GM18858 (cell line): ENCODE results near the gene PREB.
"Not testable (repeated sequence)": the region's sequence is repeated elsewhere in the genome, so short reads cannot be mapped to it uniquely, and the experiment has no call there.

Source experiments
- ATAC-seq: cut with Tn5 transposase; IDR thresholded peaks from one replicate; pipeline ENCODE4 v1.9.1; 2021; ENCODE audit not compliant: unreplicated experiment

The PREB gene, protein sequence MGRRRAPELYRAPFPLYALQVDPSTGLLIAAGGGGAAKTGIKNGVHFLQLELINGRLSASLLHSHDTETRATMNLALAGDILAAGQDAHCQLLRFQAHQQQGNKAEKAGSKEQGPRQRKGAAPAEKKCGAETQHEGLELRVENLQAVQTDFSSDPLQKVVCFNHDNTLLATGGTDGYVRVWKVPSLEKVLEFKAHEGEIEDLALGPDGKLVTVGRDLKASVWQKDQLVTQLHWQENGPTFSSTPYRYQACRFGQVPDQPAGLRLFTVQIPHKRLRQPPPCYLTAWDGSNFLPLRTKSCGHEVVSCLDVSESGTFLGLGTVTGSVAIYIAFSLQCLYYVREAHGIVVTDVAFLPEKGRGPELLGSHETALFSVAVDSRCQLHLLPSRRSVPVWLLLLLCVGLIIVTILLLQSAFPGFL

DNA sequence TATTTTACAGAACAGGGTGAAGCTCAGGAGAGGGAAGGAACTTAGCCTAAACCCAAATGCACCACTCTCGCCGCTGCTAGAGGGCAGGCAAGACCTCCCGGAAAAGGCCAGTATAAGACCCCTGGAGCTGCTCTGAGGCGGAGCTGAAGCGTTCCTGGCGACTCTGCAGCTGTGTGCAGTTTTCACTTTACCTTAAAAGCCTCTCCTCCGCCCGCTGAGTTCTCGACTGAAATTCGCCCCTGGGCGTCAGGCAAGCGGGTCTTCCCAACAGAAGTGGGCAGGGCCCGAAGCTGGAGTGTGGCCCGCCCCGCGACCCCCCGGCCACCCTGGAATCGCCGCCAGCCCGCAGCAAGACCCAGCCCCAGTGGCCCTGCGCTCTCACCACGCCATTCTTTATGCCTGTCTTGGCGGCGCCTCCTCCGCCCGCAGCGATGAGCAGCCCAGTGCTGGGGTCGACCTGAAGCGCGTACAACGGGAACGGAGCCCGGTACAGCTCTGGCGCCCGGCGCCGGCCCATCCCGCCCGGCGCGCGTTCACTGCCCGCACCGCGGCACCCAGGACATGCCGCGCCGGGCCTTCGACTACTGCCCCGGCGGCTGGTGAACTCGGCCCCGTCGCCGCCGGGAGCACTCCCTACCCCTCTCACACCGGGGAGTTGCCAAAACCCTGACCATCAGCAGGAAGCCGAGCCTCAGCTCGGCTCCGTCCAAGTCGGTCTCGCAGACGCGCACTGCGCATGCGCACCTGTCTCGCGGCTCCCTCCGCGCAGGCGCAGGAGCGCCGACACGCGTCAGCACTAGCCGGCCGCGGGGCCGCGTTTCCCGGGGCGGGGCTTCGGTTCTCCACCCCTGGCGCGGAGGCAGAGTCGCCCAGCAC is at the start of gene PREB:
Gene PREB (minus strand): TSS at position 732 of the 876 bp plus-strand sequence. CDS start 215 bp downstream, at position 517.
- ATAC-seq, result peak; percentile 72

DNA sequence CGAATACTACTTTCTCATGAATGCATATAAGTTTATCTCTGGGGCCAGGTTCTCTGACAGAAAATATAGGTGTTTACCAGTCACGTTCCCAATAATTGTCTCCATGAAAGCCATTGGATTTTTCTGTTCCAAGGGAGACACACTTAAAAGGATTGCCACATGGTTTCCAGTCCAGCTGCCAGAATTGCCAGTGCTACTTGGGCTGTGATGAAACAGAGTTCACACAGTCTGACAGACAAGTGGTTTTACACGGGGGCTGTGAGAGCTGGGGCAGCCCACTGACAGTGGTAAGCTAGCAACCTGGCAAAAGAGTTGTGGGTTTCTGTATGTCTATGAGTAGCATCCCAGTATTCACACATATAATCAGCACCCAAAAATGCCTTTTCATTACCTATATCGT is 49.7 kb upstream of the PREB start:
- no peak for ATAC-seq

DNA sequence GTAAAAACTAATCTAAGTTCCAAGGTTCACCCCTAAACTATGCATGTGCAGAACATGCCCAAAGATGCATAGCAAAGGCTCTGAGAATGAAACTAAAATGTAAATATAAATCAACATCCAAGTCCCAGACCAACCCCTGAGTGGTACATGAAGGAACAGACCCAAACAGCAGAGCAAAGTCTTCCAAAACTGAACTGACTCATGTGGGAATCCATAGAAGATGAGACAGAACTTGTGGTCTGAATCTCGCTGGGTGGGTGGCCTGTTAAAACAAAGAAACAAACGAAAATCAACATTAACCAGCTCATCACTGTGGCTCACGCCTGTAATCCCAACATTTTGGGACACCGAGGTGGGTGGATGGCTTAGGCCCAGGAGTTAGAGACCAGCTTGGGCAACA is 47.9 kb upstream of the PREB start:
- ATAC-seq, result no peak

DNA sequence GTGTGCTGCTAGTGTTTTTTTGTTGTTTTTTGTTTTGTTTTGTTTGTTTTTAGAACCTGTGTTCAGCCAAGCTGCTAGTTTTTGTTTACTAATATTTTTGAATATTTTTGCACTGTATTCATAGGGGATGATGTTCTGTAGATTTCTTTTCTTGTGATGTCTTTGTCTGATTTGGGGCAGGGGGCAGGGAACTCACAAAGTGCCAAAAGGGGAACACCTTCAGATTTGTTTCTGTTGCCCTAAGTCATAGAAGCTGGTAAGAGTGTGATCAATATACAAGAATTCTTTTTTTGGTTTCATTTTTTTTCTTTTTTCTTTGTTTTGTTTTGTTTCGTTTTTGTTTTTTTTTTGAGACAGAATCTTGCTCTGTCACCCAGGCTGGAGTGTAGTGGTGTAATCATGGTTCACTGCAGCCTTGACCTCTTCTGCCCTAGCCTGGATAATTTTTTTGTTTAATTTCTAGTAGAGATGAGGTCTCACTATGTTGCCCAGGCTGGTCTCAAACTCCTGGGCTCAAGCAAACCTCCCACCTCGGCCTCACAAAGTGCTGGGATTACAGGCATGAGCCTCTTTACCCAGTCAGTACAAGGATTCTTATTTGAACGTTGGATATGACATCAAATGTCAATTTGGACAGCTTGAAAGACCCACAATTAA is 45.0 kb upstream of the PREB start:
- ATAC-seq, result no peak

DNA sequence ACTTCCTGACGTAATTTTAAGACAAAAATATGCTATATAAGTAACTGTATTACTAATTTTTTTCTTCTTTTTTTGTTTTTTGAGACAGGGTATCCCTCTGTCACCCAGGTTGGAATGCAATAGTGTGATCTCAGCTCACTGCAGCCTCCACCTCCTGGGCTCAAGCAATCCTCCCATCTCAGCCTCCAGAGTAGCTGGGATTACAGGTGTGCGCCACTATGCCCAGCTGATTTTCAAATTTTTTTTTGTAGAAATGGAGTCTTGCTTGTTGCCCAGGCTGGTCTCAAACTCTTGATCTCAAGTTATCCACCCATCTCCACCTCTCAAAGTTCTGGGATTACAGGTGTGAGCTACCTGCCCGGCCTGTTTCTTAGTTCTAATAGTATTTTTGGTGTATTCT is 44.0 kb upstream of the PREB start:
- ATAC-seq, result no peak

DNA sequence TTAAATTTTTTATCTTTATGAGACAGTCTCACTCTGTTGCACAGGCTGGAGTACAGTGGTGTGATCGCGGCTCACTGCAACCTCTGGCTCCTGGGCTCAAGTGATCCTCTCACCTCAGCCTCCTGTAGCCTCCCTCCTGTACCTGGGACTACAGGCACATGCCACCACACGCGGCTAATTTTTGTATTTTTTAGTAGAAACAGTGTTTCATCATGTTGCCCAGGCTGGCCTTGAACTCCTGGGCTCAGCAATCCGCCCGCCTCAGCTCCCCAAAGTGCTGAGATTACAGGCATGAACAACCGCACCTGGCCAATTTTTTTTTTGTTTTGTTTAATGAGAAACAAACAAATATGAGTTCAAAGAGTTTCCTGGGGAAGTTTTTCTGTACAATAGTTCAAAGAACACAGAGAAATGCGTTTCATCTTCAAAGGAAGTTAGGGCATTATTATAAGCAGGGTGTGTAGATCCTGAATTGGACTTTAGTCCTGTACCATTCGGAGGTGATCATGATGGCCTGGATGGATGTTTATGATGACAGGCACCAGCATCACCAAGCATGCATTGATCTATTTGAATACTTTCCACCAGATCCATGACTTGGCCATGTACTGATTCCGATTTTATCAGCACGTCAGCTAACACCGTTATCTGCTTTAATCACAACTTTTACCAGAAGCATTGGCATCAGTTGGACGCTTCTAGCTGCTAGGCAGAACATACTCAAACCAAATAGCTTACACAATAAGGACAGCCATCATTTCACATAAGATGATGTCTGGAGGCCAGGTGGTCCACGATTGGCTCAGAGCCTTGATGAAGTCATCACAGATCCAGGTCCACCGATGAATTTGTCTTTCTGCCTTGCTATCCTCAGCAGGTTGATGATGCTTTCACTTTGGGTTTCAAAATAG is 43.3 kb upstream of the PREB start:
- no peak for ATAC-seq

DNA sequence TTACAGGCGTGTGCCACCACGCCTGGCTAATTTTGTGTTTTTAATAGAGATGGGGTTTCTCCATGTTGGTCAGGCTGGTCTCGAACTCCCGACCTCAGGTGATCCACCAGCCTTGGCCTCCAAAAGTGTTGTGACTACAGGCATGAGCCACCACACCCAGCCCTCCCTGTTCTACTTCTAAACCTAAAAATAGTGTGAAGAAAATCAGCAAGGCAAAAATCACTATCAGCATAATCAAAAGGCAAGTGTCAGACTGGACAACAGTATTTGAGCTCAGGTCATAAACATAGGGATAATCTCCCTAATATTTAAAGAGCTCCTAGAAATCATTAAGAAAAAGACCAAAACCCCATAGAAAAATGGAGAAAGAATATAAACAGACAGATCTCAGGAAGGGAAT is 41.3 kb upstream of the PREB start:
- not testable (repeated sequence) for ATAC-seq

DNA sequence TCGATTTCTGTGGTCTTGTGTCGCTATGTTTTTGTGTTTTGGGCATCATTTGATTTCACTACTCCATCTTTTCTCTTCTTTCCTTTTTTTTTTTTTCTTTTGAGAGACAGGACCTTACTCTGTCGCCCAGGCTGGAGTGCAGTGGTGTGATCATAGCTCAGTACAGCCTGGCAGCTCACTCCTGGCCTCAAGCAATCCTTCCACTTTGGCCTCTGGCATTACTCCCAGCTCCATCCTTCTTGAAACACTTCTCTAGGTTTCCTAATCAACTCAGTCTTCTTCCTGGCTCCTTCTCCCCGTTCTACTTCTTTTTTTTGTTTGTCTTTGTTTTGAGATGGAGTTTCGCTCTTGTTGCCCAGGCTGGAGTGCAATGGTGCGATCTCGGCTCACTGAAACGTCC is 40.9 kb upstream of the PREB start:
- no peak for ATAC-seq

DNA sequence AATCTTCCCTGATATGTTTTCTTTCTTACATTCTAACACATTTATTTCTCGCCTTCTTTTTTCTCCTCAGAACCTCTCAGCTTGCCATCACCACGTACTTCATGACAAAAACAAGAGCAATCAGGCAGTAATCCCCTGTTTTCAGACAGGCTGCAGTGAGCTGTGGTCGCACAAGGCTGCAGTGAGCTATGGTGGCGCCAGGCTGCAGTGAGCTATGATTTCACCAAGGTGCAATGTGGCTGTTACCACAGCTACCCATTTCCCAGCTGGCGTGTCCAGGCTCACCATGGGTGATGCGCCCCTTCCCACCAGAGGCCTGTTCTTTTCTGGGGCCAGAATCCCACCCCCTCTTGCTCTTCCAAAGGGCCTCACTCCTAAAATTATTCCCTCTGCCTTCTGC is 40.2 kb upstream of the PREB start:
- ATAC-seq, result no peak

DNA sequence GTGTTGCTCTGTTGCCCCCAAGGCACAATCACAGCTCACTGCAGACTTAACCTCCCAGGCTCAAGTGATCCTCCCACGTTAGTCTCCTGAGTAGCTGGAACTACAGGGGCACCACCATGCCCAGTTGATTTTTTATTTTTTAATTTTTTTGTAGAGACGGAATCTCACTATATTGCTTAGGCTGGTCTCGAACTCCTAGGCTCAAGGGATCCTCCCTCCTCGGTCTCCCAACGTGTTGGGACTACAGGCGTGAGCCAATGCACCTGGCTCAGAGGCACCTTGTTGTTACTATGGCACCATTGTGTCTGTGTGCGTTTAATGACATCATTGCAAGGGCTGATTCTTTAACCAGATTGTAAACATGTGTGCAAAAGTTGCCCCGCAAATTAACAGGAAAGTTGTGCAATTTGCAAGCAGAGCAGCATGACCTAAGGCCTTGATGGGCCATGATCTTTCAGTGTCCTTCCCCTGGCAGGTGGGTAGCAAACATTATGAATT is 37.0 kb upstream of the PREB start:
- ATAC-seq, result no peak

DNA sequence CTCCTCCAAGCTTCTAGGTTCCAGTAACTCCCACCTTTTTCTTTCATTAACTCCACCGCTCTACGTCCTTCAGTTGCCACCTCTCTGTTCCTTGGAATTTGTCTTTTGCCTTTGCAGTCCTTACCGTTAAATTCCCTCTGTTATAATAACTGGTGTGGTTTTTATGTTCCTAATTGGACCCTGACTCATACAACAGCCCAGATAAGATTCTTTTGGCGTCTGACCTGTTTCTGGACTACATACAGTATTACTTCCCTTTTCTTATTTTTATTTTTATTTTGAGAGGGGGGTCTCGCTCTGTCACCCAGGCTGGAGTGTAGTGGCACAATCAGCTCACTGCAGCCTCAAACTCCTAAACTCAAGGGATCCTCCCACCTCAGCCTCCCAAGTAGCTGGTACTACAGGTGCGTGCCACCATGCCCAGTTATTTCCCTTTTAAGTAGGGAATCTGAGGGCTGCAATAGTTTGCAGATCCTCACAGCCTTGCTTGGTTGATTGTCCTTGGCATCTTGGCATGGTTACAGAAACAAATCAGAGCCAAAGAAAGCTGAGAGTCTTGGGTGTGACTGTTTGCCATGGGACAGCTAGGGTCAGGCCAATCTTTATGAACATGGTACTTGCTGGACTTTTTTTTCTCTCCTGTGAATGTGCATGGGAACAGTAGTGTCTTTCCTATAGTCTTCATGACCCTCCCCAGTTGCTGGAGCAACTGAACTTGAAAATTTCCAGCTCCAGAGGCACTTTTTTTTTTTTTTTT is 36.3 kb upstream of the PREB start:
- ATAC-seq, result no peak

DNA sequence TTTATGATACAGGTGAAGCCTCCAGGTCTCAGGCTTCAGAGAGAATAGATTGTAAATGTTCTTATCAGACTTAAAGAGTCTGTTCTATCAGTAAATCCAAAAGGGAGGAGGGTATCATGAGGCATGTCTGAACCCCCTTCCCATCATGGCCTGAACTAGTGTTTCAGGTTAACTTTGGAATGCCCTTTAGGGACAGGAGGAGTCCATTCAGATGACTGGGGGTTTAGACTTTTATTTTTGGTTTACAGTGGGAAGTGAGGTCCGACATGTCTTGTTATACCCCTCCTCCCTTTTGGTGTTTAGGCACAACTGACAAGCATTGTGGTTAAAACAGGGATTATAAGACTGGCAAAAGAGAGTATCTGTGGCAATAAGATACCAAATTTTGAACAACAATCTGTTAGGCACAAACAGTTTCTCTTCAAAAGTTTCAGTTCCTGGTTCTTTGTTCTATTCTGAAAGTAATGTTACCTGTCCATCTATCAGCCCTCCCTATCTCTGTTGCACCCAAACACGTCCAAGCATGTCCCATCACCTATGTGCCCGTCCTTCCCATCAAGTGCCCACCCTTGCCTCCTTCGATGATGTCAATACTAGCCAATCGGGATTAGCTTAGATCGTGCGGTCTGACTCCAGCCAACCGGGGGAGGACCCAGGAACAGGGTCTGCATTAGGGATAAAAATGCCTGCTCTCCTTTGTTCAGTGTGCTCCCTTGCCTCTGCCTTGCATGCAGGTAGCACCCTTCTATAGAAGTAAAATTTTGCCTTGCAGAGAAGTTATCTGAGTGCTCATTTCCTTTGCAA is 30.7 kb upstream of the PREB start:
- ATAC-seq, result no peak

DNA sequence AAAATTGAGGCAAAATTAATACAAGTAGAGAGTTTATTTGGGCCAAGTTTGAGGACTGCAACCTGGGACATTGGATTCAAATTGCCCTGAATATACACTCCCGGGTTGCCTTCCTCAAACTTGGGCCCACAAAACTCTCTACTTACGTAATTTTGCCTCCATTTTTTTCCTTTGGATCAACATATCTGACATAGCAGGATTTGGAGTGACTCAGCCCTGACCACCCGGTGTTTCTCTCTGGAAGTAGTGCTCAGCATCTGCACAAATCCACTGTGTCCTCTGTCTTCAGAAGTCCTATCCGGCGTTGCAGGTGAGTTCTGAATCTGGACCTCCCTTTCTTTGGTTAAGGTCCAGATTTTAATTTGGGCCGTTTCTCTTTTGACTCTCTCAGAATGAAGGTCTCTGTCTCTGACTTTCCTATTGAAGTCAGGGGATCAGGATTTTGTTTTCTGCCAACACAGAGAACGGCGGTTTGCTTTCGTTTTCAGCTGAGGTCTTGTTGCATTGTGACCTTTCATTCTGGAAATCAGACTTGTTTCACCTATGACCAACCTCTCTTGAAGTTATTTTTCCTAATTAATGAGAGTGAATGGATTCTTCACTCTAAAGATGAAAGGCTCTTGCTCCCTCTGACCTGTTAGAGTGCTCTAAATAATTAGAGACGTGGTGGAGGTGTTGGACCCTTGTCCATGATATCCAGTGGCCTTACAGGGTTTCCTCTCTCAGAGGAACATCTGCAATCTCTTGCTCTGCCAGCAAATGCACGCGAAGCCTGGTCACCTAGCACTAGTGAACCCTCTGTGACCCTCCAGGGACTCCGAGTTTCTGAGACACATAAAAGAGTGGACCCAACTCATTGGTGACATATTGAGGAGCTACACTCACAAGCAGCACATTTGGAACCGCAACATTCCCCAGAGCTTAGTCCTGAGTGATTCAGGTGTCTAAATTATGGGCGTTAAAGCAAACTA is 28.0 kb upstream of the PREB start:
- ATAC-seq, result no peak

DNA sequence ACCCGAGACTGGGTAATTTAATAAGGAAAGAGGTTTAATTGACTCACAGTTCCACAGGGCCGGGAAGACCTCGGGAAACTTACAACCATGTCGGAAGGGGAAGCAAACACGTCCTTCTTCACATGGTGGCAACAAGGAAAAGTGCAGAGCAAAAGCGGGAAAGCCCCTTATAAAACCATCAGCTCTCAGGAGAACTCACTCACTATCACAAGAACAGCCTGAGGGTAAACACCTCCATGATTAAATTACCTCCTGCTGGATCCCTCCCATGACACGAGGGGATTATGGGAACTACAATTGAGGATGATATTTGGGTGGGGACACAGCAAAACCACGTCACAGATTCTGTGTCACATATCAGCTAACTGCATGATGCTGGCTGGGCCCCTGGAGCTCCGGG is 25.8 kb upstream of the PREB start:
- ATAC-seq, result no peak

DNA sequence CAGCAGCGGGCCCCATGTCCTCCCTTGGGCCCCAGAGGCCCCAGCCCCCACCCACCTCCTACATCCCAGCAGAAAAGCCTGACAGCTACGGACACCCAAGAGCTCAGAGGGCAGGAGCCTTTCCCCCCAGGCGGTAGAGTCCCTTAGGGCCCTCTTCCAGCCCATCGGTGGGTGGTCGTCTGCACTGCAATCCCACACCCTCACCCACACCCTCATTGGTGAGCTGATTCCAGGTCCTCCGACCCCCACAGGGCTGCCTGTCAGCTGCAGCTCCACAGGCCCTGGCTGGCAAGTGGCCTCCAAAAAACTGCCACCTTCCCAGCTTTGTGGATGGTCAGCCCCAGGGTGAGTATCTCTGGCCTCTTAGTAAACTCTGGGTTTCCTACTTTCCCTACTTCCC is 24.8 kb upstream of the PREB start:
- no peak for ATAC-seq

DNA sequence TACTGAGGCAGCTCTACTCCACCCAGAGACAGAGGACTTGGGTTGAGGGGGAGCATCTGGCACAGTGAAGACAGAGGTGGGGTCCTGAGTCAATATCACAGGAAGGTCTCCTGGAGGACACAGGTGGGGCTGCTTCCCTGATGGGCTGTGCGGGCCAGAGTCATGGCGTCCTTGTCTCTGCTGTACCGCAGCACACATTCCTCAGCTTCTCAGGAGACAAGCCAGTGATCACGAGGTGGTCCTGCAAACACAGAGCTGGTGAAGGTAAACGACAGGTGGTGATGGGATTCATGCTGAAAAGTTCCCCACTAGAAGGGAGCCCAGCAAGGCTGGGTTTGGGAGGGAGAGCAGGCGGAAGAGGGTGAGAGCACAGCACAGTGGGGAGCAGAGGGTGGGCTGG is 24.0 kb upstream of the PREB start:
- no peak for ATAC-seq

DNA sequence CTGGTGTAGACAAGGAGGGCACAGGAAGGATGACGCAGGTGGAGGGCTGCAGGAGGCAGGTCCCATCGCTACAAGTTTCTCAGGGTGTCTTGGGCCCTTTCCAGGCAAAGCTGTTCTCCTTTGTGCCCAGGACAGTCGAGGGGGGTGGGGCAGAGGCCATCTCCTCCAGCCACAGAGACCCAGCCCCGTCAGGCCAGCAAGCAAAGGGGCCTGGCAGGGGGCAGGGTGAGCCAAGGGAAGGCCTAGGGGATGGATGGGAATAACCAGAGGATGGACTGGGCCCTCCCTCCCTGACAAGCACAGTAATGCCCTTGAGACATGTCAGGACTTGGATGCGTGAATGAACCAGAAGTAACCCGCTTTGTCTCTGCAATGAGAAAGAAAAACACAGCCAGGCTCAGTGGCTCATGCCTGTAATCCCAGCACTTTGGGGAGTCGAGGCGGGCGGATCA is 20.7 kb upstream of the PREB start:
- ATAC-seq, result no peak

DNA sequence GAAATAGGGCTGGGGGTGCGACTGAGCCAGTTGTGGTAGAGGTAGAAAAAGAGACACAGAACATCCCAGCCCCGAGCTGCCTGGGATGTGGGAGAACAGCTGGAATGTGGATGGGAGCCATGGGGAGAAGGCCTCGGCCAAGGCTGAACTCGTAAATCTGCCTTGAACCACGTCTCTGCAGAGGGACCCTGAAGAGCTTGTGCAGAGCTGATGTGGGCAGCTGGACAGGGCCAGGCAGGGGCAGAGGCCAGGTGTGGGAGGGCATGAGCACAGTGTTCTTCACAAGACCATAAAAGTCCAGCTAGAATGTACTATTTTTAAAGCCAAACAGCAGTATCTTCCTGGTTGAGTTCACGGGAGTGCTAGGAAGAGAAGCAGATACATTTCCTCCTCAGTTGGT is 20.1 kb upstream of the PREB start:
- ATAC-seq, result no peak
